Stimulated activated CD8-positive, alpha-beta memory T cell treated with anti-CD3 and anti-CD28 coated beads, Interleukin-4, amount 100 ng/mL, for 48 hours (primary cell): ENCODE measurements around the gene SLC2A14.
"Not testable (repeated sequence)": the region's sequence is repeated elsewhere in the genome, so short reads cannot be mapped to it uniquely, and the experiment has no call there.

Experiments
- DNase-seq: peaks from one replicate; pipeline ENCODE4 v3.0.0-alpha.2; 2020

Gene SLC2A14

GRCh38 chr12:7868391-7868790 is 4.3 kb downstream of the SLC2A14 start:
- no peak for DNase-seq

- DNase-seq = no peak
These were observed 8.0 kb downstream of the SLC2A14 start for GRCh38 chr12:7864601-7865150.

GRCh38 chr12:7862814-7863348 is 9.8 kb downstream of the SLC2A14 start:
- peak; percentile 47 for DNase-seq

- not testable (repeated sequence) for DNase-seq
These were observed 10.4 kb downstream of the SLC2A14 start for GRCh38 chr12:7862301-7862700.

GRCh38 chr12:7859552-7859951 is 13.2 kb downstream of the SLC2A14 start:
- no peak for DNase-seq

GRCh38 chr12:7857971-7858370 is 14.7 kb downstream of the SLC2A14 start:
- DNase-seq = no peak

- no peak for DNase-seq
These were observed 16.2 kb downstream of the SLC2A14 start for GRCh38 chr12:7856516-7856915.

GRCh38 chr12:7853557-7853956 is 19.2 kb downstream of the SLC2A14 start:
- no peak for DNase-seq

GRCh38 chr12:7851622-7852081 is 21.1 kb downstream of the SLC2A14 start:
- DNase-seq = not testable (repeated sequence)

- DNase-seq = not testable (repeated sequence)
These were observed 22.6 kb downstream of the SLC2A14 start for GRCh38 chr12:7850099-7850498.

GRCh38 chr12:7848098-7848422 is 24.7 kb downstream of the SLC2A14 start:
- DNase-seq = not testable (repeated sequence)

- not testable (repeated sequence) for DNase-seq
These were observed 25.3 kb downstream of the SLC2A14 start for GRCh38 chr12:7847226-7848097.

GRCh38 chr12:7844116-7844515 is 28.6 kb downstream of the SLC2A14 start:
- DNase-seq = no peak

- not testable (repeated sequence) for DNase-seq
These were observed 29.1 kb downstream of the SLC2A14 start for GRCh38 chr12:7843583-7843982.

- not testable (repeated sequence) for DNase-seq
These were observed 29.6 kb downstream of the SLC2A14 start for GRCh38 chr12:7843149-7843548.

- DNase-seq = not testable (repeated sequence)
These were observed 30.3 kb downstream of the SLC2A14 start for GRCh38 chr12:7842444-7842843.

- not testable (repeated sequence) for DNase-seq
These were observed 32.9 kb downstream of the SLC2A14 start for GRCh38 chr12:7839848-7840247.

- DNase-seq = not testable (repeated sequence)
These were observed 33.5 kb downstream of the SLC2A14 start for GRCh38 chr12:7839226-7839625.

- no peak for DNase-seq
These were observed 35.3 kb downstream of the SLC2A14 start for GRCh38 chr12:7837366-7837765.

- no peak for DNase-seq
These were observed 36.9 kb downstream of the SLC2A14 start for GRCh38 chr12:7835766-7836165.

GRCh38 chr12:7835116-7835515 is 37.6 kb downstream of the SLC2A14 start:
- no peak for DNase-seq

GRCh38 chr12:7834701-7835100 is 38.0 kb downstream of the SLC2A14 start:
- no peak for DNase-seq

GRCh38 chr12:7833831-7834230 is 38.9 kb downstream of the SLC2A14 start:
- no peak for DNase-seq

GRCh38 chr12:7833201-7833600 is 39.5 kb downstream of the SLC2A14 start:
- DNase-seq = not testable (repeated sequence)
